Measurements from ENCODE around the gene OR2D2.
"Not testable (repeated sequence)": the region's sequence is repeated elsewhere in the genome, so short reads cannot be mapped to it uniquely, and the experiment has no call there.

Gene OR2D2

DNA sequence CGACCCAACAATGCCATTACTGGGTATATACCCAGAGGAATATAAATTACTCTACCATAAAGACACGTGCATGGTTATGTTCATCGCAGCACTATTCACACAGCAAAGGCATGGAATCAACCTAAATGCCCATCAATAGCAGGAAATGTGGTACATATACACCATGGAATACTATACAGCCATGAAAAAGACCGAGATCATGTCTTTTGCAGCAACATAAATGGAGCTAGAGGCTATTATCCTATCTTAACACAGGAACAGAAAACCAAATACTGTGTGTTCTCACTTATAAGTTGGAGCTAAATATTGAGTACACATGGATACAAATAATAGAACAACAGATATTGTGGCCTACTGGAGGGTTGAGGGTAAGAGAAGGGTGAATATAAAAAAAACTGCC, 3.5 kb downstream of the OR2D2 start:
- no peak for DNase-seq (ENCODE audit: low spot score)
- TF ChIP-seq, protein P1, sequence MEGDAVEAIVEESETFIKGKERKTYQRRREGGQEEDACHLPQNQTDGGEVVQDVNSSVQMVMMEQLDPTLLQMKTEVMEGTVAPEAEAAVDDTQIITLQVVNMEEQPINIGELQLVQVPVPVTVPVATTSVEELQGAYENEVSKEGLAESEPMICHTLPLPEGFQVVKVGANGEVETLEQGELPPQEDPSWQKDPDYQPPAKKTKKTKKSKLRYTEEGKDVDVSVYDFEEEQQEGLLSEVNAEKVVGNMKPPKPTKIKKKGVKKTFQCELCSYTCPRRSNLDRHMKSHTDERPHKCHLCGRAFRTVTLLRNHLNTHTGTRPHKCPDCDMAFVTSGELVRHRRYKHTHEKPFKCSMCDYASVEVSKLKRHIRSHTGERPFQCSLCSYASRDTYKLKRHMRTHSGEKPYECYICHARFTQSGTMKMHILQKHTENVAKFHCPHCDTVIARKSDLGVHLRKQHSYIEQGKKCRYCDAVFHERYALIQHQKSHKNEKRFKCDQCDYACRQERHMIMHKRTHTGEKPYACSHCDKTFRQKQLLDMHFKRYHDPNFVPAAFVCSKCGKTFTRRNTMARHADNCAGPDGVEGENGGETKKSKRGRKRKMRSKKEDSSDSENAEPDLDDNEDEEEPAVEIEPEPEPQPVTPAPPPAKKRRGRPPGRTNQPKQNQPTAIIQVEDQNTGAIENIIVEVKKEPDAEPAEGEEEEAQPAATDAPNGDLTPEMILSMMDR (conservative IDR thresholded peaks at IDR 0.05; ENCODE audit: low read depth): no peak
- CTCF ChIA-PET: no interaction called here
- no peak overlapping the region for H3K27ac ChIP-seq
- POLR2A ChIA-PET (ENCODE audit: low non-redundant PET): no interaction called here

DNA sequence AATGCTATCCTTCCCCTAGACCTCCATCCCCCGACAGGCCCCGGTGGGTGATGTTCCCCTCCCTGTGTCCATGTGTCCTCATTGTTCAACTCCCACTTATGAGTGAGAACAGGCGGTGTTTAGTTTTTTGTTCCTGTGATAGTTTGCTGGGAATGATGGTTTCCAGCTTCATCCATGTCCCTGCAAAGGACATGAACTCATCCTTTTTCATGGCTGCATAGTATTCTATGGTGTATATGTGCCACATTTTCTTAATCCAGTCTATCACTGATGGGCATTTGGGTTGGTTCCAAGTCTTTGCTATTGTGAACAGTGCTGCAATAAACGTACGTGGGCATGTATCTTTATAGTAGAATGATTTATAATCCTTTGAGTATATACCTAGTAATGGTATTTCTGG, 4.6 kb downstream of the OR2D2 start:
- not testable (repeated sequence) for H3K27ac ChIP-seq

GRCh38 chr11:6882751-6883150, 9.5 kb downstream of the OR2D2 start:
- no peak for DNase-seq (ENCODE audit: low spot score)
- CTCF ChIA-PET: no interaction called here
- H3K27ac ChIP-seq: no peak overlapping the region
- TF ChIP-seq, protein P1 (conservative IDR thresholded peaks at IDR 0.05; ENCODE audit: low read depth): no peak
- POLR2A ChIA-PET (ENCODE audit: low non-redundant PET): no interaction called here

More for the DNA sequence above, 4.6 kb downstream of the OR2D2 start:
- DNase-seq (ENCODE audit: low spot score); CTCF ChIA-PET; POLR2A ChIA-PET (ENCODE audit: low non-redundant PET): not testable (repeated sequence)

DNA sequence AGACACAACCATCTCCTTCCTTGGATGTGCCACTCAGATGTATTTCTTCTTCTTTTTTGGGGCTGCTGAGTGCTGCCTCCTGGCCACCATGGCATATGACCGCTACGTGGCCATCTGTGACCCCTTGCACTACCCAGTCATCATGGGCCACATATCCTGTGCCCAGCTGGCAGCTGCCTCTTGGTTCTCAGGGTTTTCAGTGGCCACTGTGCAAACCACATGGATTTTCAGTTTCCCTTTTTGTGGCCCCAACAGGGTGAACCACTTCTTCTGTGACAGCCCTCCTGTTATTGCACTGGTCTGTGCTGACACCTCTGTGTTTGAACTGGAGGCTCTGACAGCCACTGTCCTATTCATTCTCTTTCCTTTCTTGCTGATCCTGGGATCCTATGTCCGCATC, 15.4 kb downstream of the OR2D2 start:
- TF ChIP-seq, protein P1 (conservative IDR thresholded peaks at IDR 0.05; ENCODE audit: low read depth): no peak
- no peak overlapping the region for H3K27ac ChIP-seq
- CTCF ChIA-PET: no interaction called here
- POLR2A ChIA-PET (ENCODE audit: low non-redundant PET): no interaction called here
- DNase-seq (ENCODE audit: low spot score): no peak

DNA sequence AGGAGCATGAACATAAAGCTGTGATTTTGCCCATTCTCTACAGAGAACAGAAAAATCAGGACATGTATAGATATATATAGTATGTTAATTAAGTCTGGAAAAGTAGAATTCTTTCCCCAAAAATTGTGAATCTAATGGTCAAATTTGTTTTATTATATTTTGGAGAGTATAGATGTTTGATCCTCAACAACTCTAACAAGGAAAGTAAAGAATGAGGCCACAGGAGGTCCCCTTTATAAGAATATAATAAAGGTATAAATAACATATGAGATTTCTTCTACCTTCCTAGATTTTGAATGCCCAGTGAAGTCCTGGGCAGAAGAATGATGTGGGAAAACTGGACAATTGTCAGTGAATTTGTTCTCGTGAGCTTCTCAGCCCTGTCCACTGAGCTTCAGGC, 16.0 kb downstream of the OR2D2 start, which contains the start of gene OR10A4:
OR10A4 (plus strand) TSS at position 301 of the 400 bp plus-strand sequence; CDS start at position 324, 23 bp downstream.
- CTCF ChIA-PET: no interaction called here
- no peak for DNase-seq (ENCODE audit: low spot score)
- POLR2A ChIA-PET (ENCODE audit: low non-redundant PET): no interaction called here
- TF ChIP-seq, protein P1 (conservative IDR thresholded peaks at IDR 0.05; ENCODE audit: low read depth): no peak
- H3K27ac ChIP-seq: no peak within 1 kb of the TSS

- TF ChIP-seq, protein P1 (conservative IDR thresholded peaks at IDR 0.05; ENCODE audit: low read depth): no peak
- H3K27ac ChIP-seq: no peak overlapping the region
- no peak for DNase-seq (ENCODE audit: low spot score)
- ChIA-PET POLR2A (ENCODE audit: low non-redundant PET) (no interaction called here), CTCF (no interaction called here)
These were observed 16.5 kb downstream of the OR2D2 start for GRCh38 chr11:6875761-6876160.

- DNase-seq (ENCODE audit: low spot score): no peak
- no peak overlapping the region for H3K27ac ChIP-seq
- ChIA-PET POLR2A (ENCODE audit: low non-redundant PET) (no interaction called here), CTCF (no interaction called here)
- TF ChIP-seq, protein P1 (conservative IDR thresholded peaks at IDR 0.05; ENCODE audit: low read depth): no peak
These were observed 21.0 kb downstream of the OR2D2 start for GRCh38 chr11:6871278-6871677.
